ENCODE measurements around the gene AOPEP.

Gene AOPEP

DNA sequence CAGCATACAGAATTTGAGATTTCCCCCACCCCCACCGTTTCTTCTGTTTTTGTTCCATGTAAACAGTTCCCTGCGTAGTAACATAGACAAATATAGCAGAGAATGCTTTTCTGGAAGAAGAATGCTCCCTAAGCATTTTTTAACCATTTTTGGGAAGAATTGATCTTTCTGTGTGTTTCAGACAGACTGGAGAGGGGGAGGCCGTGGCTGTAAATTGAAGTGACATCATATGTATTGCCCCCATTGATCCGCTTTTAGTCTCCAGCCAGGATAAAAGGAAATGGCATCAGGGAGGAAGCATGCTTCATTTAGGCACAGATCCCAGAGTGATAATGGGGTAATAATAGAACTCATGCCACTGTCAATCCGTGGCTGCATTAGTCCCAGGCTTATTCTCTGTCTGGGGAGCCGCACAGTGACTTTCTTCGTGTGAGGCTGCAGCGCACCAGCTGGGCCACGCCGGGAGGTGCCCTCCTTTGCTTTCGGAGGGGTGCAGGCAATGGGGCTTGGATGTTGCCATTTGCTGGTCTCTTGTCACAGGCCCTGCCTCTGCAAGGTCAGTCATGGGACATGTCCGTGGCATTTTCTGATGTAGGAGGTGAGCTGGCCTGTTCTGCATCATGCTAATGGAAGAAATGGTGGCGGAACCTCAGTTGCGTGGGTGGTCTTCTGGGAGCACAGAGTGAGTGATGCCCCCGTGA lies 329.5 kb downstream of the AOPEP start:
- Histone ChIP-seq H3K4me3 (ENCODE audit: low read length) (no peak overlapping the region), H3K36me3 (ENCODE audit: control insufficient read depth, insufficient read depth, low read length) (no peaks in the 10 kb centered on the region), H3K4me1 (ENCODE audit: control insufficient read depth, insufficient read depth, low read length) (peaks cover 18% of the 10 kb centered on the region), H3K9me3 (ENCODE audit: control insufficient read depth, low read length) (no peaks in the 10 kb centered on the region), H3K27me3 (ENCODE audit: control insufficient read depth, insufficient read depth, low read length) (no peaks in the 10 kb centered on the region), H3K9ac (ENCODE audit: low read length) (peak overlapping the region; percentile 24)

DNA sequence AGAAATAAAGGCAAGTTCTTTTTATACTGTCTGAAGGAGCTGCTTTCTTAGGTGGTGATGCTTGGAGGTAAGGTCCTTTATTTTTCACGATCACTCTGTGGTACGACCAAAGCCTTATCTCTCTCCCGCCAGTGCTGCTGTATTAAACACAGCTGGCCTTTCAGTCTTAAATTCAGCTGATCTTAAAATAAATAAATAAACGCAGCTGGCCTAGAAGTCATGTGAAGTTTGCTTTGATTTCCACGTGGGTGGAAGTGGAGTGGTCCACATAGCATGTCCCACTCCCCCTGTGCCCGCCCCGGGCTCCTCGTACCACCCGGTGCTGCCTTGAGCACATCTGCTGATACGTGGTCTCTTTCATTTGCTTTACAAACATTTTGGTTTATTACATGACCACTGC lies 330.6 kb downstream of the AOPEP start:
- peak overlapping the region; percentile 16 for H3K9ac ChIP-seq (ENCODE audit: low read length)
- no peaks in the 10 kb centered on the region for H3K9me3 ChIP-seq (ENCODE audit: control insufficient read depth, low read length)
- no peaks in the 10 kb centered on the region for H3K27me3 ChIP-seq (ENCODE audit: control insufficient read depth, insufficient read depth, low read length)
- peaks cover 18% of the 10 kb centered on the region for H3K4me1 ChIP-seq (ENCODE audit: control insufficient read depth, insufficient read depth, low read length)
- H3K4me3 ChIP-seq (ENCODE audit: low read length) = no peak overlapping the region
- no peaks in the 10 kb centered on the region for H3K36me3 ChIP-seq (ENCODE audit: control insufficient read depth, insufficient read depth, low read length)

DNA sequence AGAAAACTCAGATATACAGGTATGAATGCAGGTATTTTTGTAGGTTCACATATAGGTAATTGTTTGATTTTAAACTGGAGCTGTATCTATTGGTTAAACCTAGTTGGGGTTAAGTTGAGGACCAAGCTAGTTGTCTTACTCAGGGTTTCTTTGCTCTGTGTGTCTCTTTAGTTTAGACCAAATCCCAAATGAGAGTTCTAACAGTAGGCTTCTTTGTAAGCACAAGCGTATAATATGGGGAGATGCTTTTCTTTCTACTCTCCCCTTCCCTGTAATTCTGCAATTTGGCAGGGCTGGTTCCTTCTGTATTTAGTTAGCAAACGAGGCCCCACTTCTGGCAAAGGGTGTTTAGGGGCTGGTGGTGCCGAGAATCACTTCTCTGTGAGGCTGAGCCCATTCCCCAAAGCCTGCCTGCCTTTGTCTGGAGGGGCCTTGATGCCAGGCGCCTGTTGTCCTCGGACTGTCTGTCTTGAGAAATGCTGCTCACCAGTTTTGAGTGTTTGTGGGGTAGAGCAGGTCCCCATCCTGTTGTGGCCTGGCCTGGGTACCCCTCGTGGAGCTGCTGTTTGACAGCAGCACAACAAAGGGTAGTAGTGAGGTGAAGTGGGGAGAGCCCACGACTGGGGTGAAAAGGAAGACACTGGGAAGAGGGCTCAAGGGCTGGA lies 331.8 kb downstream of the AOPEP start:
- peak overlapping the region; percentile 16 for H3K9ac ChIP-seq (ENCODE audit: low read length)
- H3K36me3 ChIP-seq (ENCODE audit: control insufficient read depth, insufficient read depth, low read length) = no peaks in the 10 kb centered on the region
- no peak overlapping the region for H3K4me3 ChIP-seq (ENCODE audit: low read length)
- H3K4me1 ChIP-seq (ENCODE audit: control insufficient read depth, insufficient read depth, low read length) = peaks cover 19% of the 10 kb centered on the region
- no peaks in the 10 kb centered on the region for H3K27me3 ChIP-seq (ENCODE audit: control insufficient read depth, insufficient read depth, low read length)
- H3K9me3 ChIP-seq (ENCODE audit: control insufficient read depth, low read length) = no peaks in the 10 kb centered on the region

DNA sequence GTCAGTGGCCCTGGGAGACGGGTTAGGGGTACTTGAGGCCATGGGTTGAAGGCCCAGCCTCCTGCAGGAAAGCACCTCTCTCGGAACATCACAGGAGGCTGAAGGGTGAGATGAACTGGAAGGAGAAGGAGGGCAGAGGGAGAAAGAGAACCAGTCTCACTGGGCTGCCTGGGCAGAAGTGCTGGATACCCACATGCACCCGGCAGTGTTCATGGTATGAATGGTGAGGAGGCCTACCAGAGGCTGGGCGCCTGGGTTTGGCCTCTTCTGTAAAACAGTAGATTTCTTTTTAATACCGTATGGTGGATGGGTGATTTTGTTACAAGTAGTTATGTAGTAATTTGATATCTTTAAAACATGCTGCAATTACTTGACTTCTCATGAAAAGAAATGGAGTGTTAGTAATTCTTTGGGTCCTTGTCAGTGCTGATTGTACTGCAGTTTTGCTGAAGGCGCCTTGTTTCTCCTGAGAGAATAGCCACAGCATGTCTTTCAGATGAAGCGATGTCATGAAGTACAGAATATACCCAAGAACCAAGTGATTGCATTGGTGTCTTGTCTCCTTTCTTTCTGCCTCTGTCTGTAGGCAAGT lies 332.4 kb downstream of the AOPEP start:
- Histone ChIP-seq H3K9me3 (ENCODE audit: control insufficient read depth, low read length) (no peaks in the 10 kb centered on the region), H3K4me3 (ENCODE audit: low read length) (no peak overlapping the region), H3K27me3 (ENCODE audit: control insufficient read depth, insufficient read depth, low read length) (no peaks in the 10 kb centered on the region), H3K4me1 (ENCODE audit: control insufficient read depth, insufficient read depth, low read length) (peaks cover 25% of the 10 kb centered on the region), H3K36me3 (ENCODE audit: control insufficient read depth, insufficient read depth, low read length) (no peaks in the 10 kb centered on the region), H3K9ac (ENCODE audit: low read length) (peak overlapping the region; percentile 16)

DNA sequence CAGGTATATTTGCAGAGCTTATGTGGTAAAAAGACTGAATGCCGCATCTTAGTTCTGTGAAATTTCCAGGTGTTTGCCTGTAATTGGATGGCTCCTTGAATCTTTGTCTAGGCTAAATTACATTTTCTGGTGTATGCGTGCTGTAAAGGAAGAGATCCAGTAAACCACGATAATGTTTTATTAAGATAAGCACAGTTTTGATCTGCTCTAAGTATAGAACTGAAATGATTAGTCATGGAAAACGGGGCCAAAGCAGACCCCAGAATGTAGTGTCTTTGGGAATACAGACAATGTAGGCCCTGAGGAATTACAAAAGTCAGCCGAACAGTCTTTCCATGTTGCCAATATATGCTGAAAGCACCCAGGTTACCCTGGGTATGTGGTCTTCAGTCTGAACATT lies 333.7 kb downstream of the AOPEP start:
- no peak overlapping the region for H3K4me3 ChIP-seq (ENCODE audit: low read length)

DNA sequence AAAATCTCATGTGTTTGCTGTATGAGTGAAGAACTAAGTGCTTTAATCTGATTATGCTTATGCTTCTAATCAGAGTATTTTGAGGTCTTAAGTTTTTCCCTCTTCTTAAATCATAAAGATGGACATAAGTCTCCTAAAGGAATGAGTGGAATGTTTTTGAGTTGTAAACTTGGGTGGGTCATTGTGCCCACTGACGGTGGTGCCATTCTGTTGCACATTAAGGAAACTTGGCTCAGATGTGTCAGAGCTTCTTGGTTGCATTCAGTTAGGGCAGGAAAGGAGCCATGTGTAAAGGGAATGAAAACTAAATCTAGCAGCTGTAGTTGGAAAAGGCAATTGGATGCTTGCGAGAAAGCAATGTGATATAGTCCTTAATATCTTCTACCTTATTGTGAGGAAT lies 334.4 kb downstream of the AOPEP start:
- Histone ChIP-seq H3K36me3 (ENCODE audit: control insufficient read depth, insufficient read depth, low read length) (no peaks in the 10 kb centered on the region), H3K9ac (ENCODE audit: low read length) (no peak overlapping the region), H3K4me1 (ENCODE audit: control insufficient read depth, insufficient read depth, low read length) (peaks cover 42% of the 10 kb centered on the region), H3K27me3 (ENCODE audit: control insufficient read depth, insufficient read depth, low read length) (no peaks in the 10 kb centered on the region), H3K4me3 (ENCODE audit: low read length) (no peak overlapping the region), H3K9me3 (ENCODE audit: control insufficient read depth, low read length) (no peaks in the 10 kb centered on the region)

More for the DNA sequence above, 333.7 kb downstream of the AOPEP start:
- H3K27me3 ChIP-seq (ENCODE audit: control insufficient read depth, insufficient read depth, low read length) = no peaks in the 10 kb centered on the region
- H3K36me3 ChIP-seq (ENCODE audit: control insufficient read depth, insufficient read depth, low read length) = no peaks in the 10 kb centered on the region
- H3K9me3 ChIP-seq (ENCODE audit: control insufficient read depth, low read length) = no peaks in the 10 kb centered on the region
- no peak overlapping the region for H3K9ac ChIP-seq (ENCODE audit: low read length)
- H3K4me1 ChIP-seq (ENCODE audit: control insufficient read depth, insufficient read depth, low read length) = peaks cover 35% of the 10 kb centered on the region

DNA sequence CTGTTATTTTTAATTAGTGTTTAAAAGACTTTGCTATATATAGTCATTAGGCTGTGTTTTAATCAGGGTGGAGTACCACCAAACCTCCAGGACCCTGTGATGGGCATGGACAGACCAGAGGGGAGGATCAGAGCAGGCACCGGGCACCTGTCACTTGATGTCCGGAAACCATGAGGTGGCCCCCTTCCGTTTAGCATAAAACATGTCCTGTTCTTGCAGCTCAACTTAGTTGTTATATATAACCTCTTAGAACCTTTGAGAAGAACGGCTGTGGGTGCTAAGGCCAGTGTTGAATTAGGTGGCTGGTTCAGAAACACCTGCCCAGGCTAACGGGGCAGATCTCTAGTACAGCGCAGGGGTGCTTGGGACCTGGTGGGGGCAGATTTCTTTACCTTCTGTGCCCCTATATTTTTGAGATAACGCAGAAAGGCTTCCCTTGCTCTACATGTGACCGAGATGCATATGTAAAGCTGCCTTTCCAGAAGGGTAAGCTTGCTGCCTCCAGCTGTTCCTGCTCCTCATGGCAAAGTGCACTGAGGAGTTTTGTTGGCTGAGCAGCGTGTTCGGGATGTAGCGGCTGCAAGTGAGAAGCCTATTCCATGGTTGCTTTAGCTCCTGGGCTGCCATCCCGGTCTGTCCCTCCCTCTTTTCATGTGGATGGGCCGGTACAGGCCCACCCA lies 335.6 kb downstream of the AOPEP start:
- Histone ChIP-seq H3K36me3 (ENCODE audit: control insufficient read depth, insufficient read depth, low read length) (no peaks in the 10 kb centered on the region), H3K9me3 (ENCODE audit: control insufficient read depth, low read length) (no peaks in the 10 kb centered on the region), H3K9ac (ENCODE audit: low read length) (no peak overlapping the region), H3K4me1 (ENCODE audit: control insufficient read depth, insufficient read depth, low read length) (peaks cover 42% of the 10 kb centered on the region), H3K4me3 (ENCODE audit: low read length) (no peak overlapping the region), H3K27me3 (ENCODE audit: control insufficient read depth, insufficient read depth, low read length) (no peaks in the 10 kb centered on the region)

DNA sequence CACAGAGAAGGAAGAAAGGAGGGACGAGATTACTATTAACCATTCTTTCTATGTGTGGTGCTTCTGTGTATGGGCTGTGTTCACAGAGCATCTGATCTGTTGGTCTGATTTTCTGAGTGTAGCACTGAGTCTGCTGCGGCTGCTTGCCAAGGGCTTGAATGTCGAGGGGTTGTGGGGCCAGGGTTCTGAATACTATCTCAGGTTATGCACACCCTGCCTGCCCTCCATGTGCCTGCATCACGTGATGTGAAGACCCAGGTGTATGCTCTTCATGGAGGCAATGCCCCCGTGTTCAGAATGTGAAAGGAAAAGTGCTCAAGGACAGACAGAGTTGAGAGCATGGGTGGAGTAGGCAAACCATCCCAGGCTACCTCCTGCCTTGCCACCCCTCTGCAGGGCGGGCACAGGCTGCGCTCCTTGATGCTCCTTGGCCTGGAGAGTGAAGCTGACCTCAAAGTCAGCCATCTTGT lies 336.1 kb downstream of the AOPEP start:
- H3K36me3 ChIP-seq (ENCODE audit: control insufficient read depth, insufficient read depth, low read length) = no peaks in the 10 kb centered on the region
- no peak overlapping the region for H3K9ac ChIP-seq (ENCODE audit: low read length)
- no peaks in the 10 kb centered on the region for H3K27me3 ChIP-seq (ENCODE audit: control insufficient read depth, insufficient read depth, low read length)
- H3K4me3 ChIP-seq (ENCODE audit: low read length) = no peak overlapping the region
- peaks cover 40% of the 10 kb centered on the region for H3K4me1 ChIP-seq (ENCODE audit: control insufficient read depth, insufficient read depth, low read length)
- no peaks in the 10 kb centered on the region for H3K9me3 ChIP-seq (ENCODE audit: control insufficient read depth, low read length)

DNA sequence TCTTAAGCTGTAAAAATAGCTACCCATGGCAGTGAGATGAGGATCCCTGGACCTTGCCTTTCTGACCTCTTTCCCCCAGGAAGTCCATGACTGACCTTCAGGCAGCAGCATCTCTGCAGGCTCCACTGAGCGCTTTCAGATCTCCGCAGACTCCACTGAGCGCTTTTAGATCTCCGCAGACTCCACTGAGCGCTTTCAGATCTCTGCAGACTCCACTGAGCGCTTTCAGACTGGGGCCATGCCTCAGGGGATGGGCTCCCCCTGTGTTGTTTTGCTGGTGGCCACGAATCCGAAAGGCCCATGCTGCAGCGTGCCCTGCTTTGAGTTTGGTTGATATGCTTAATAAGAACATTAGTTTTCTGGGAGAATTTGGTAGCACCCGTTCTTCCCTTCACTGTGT lies 336.8 kb downstream of the AOPEP start:
- Histone ChIP-seq H3K36me3 (ENCODE audit: control insufficient read depth, insufficient read depth, low read length) (no peaks in the 10 kb centered on the region), H3K4me1 (ENCODE audit: control insufficient read depth, insufficient read depth, low read length) (peaks cover 33% of the 10 kb centered on the region), H3K27me3 (ENCODE audit: control insufficient read depth, insufficient read depth, low read length) (no peaks in the 10 kb centered on the region), H3K9ac (ENCODE audit: low read length) (no peak overlapping the region), H3K4me3 (ENCODE audit: low read length) (no peak overlapping the region), H3K9me3 (ENCODE audit: control insufficient read depth, low read length) (no peaks in the 10 kb centered on the region)

DNA sequence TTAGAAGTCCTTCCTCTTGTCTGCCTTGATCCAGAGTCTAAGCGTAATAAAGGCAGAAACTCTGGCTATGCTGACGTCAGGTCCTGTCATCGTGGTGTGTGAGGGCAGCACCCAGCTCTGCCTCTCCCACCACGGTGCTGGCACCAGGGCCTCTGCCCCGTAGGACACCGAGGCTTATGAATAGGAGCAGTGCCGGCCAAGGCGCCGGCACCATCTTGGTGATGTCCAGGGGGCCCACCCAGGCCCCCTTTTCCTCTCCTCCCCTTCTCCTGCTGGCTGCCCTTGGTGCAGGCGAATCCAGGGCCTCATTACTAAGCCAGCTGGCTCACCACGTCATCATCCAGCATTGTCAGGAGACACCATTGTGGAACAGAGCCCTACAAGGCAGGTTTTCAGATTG lies 338.7 kb downstream of the AOPEP start:
- Histone ChIP-seq H3K9ac (ENCODE audit: low read length) (no peak overlapping the region), H3K9me3 (ENCODE audit: control insufficient read depth, low read length) (no peaks in the 10 kb centered on the region), H3K27me3 (ENCODE audit: control insufficient read depth, insufficient read depth, low read length) (no peaks in the 10 kb centered on the region), H3K4me1 (ENCODE audit: control insufficient read depth, insufficient read depth, low read length) (peaks cover 24% of the 10 kb centered on the region), H3K36me3 (ENCODE audit: control insufficient read depth, insufficient read depth, low read length) (no peaks in the 10 kb centered on the region), H3K4me3 (ENCODE audit: low read length) (no peak overlapping the region)

DNA sequence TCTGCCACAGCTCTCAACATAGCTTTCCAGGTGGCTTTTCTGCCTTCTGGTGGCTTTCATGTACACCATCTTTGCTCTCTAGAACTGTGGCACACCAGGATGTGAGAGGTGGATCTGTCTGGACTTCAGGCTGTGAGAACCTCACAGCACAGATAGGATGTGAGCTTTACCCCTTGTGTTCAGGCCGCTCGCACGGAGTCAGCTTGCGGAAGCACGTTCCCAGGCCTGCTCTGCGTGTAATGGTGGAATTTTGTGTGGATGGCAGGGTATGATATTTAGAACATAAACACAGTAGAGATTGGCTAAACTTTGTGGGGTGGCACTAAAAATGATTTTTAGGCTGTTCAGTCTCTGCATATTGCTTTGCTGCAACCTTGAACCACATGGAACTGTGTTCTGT lies 340.6 kb downstream of the AOPEP start:
- no peak overlapping the region for H3K4me3 ChIP-seq (ENCODE audit: low read length)
- no peaks in the 10 kb centered on the region for H3K36me3 ChIP-seq (ENCODE audit: control insufficient read depth, insufficient read depth, low read length)
- no peaks in the 10 kb centered on the region for H3K27me3 ChIP-seq (ENCODE audit: control insufficient read depth, insufficient read depth, low read length)
- no peaks in the 10 kb centered on the region for H3K9me3 ChIP-seq (ENCODE audit: control insufficient read depth, low read length)
- no peak overlapping the region for H3K9ac ChIP-seq (ENCODE audit: low read length)
- H3K4me1 ChIP-seq (ENCODE audit: control insufficient read depth, insufficient read depth, low read length) = peaks cover 24% of the 10 kb centered on the region

DNA sequence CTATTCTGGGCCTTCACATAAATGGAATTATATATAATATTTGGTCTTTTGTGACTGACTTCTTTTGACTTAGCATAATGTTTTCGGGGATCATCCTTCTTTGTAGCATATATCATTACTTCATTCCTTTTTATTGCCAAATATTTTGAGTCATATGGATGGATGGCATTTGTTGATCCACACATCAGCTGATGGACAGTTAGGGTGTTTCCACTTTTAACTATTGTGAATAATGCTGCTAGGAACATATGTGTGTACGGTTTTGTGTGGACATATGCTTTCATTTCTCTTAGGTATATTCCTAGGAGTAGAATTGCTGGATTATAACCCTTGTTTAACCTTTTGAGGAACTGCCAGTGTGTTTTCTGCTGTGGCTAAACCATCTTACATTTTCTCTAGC lies 341.4 kb downstream of the AOPEP start:
- H3K27me3 ChIP-seq (ENCODE audit: control insufficient read depth, insufficient read depth, low read length) = no peaks in the 10 kb centered on the region
- H3K4me1 ChIP-seq (ENCODE audit: control insufficient read depth, insufficient read depth, low read length) = peaks cover 24% of the 10 kb centered on the region
- no peaks in the 10 kb centered on the region for H3K9me3 ChIP-seq (ENCODE audit: control insufficient read depth, low read length)
- H3K9ac ChIP-seq (ENCODE audit: low read length) = no peak overlapping the region
- no peaks in the 10 kb centered on the region for H3K36me3 ChIP-seq (ENCODE audit: control insufficient read depth, insufficient read depth, low read length)
- H3K4me3 ChIP-seq (ENCODE audit: low read length) = no peak overlapping the region
